A673 (cell line): ENCODE measurements around the gene PNPLA2. TPM values are rescaled to one million over a fixed set of nuclear protein-coding genes. Genes with fewer than 3 reads are reported as not detected.

Experiments used
- BruUV-seq: library from RNA; stranded (reverse); fragments of 400-500 nt; replicated peaks from 2 replicates; lab custom pipeline; 2021; lab: Mats Ljungman, UMichigan
- CTCF ChIA-PET: fragments of 300-600 bp; sonication (Branson Sonifier 250); formaldehyde crosslinking; loops from one replicate; lab custom pipeline; 2022; ENCODE audit warnings: antibody characterized with exemption; lab: Charles Lee
- POLR2A ChIA-PET: fragments of 300-600 bp; sonication (Branson Sonifier 250); formaldehyde crosslinking; loops from one replicate; lab custom pipeline; 2022; ENCODE audit warnings: antibody characterized with exemption; ENCODE audit not compliant: low non-redundant PET; lab: Charles Lee
- DNase-seq: peaks from one replicate; pipeline ENCODE4 v3.0.0-alpha.2; 2015; ENCODE audit warnings: low spot score
- H3K27ac ChIP-seq: fragments of 200-600 bp; sonication (generic); 2 replicates; pipeline ENCODE4 v1.5.1; 2016; ENCODE audit warnings: mixed run types, low read depth, mild to moderate bottlenecking, mixed read lengths, antibody characterized with exemption, low read length; ENCODE audit not compliant: poor library complexity, severe bottlenecking
- H3K27me3 ChIP-seq: fragments of 200-600 bp; sonication (generic); replicated peaks from 2 replicates; pipeline ENCODE4 v1.6.1; 2017; ENCODE audit warnings: mixed run types, low read depth, mild to moderate bottlenecking, mixed read lengths, antibody characterized with exemption, low read length; ENCODE audit not compliant: insufficient read depth, poor library complexity
- H3K36me3 ChIP-seq: fragments of 200-600 bp; sonication (generic); 2 replicates; pipeline ENCODE4 v1.6.1; 2016; ENCODE audit warnings: mixed run types, mild to moderate bottlenecking, mixed read lengths, antibody characterized with exemption, low read length; ENCODE audit not compliant: insufficient read depth, poor library complexity, severe bottlenecking
- H3K4me1 ChIP-seq: fragments of 200-600 bp; sonication (generic); 2 replicates; pipeline ENCODE4 v1.6.1; 2017; ENCODE audit warnings: mixed run types, mild to moderate bottlenecking, mixed read lengths, antibody characterized with exemption, low read length; ENCODE audit not compliant: insufficient read depth, poor library complexity, severe bottlenecking
- H3K4me3 ChIP-seq: fragments of 200-600 bp; sonication (generic); 2 replicates; pipeline ENCODE4 v1.5.1; 2016; ENCODE audit warnings: low read depth, mixed run types, mild to moderate bottlenecking, mixed read lengths, low read length; ENCODE audit not compliant: poor library complexity, severe bottlenecking
- H3K9me3 ChIP-seq: fragments of 200-600 bp; sonication (generic); 2 replicates; pipeline ENCODE4 v1.6.1; 2016; ENCODE audit warnings: mixed run types, low read depth, mild to moderate bottlenecking, mixed read lengths, antibody characterized with exemption, low read length; ENCODE audit not compliant: poor library complexity, severe bottlenecking
- EZH2 ChIP-seq: fragments of 200-600 bp; sonication (generic); IDR thresholded peaks from 2 replicates; pipeline ENCODE4 v1.6.1; 2017; ENCODE audit warnings: borderline replicate concordance, low read depth, mild to moderate bottlenecking, mixed read lengths, antibody characterized with exemption, low read length; ENCODE audit not compliant: poor library complexity, severe bottlenecking
- intact Hi-C: fragments of 100-400 bp; cut with micrococcal nuclease; formaldehyde crosslinking; loops from one replicate; pipeline ENCODE4 v1.10.0; 2022; ENCODE audit not compliant: unreplicated experiment
- total RNA-seq: library from RNA; stranded (reverse); gene quantifications from 2 replicates; pipeline ENCODE4 v1.2.3, GENCODE V29; 2021
- TF ChIP-seq, protein P1 (sequence below): fragments of 300-800, 200-600 bp; sonication (generic); conservative IDR thresholded peaks from 2 replicates; pipeline ENCODE4 v1.5.1; 2017; ENCODE audit warnings: low read depth, mild to moderate bottlenecking, antibody characterized with exemption, low read length, moderate library complexity, mixed read lengths

Gene PNPLA2
- total RNA-seq, 1 experiment from 2014 or later = 45.4 TPM

DNA sequence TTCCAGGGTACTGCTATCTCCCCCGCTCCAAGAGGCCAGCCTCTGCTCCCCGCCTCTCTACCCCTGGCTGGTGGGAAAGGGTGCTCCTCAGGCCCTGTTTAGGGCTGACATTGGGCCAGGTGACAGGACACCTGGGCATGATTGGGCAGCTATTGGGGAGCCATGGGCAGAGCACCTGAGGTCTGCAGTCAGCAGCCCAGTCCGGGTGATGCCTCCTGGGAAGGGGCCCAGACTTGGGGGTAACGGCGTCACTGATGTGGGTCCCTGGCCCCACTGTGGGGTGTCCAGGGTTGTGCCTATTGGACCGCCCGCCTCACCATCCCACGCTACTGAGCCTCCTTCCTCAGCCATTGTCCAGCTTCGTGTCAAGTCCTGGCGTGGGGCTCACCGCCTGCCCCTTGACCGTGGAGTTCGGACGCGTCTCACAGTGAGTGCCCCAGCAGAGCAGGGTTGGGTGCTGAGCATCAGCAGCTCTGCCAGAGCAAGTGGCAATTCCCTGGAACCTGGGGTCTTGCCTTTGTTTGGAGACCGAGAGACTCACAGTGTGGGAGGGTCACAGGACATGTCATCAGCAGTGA lies 38.7 kb upstream of the PNPLA2 start:
- H3K27me3 ChIP-seq = no peaks in the 10 kb centered on the region
- no TSS peak for BruUV-seq
- no peak for DNase-seq
- no peaks in the 10 kb centered on the region for H3K36me3 ChIP-seq
- H3K4me1 ChIP-seq = peaks cover 9% of the 10 kb centered on the region
- intact Hi-C loops = no loop called here
- POLR2A ChIA-PET = no interaction called here
- CTCF ChIA-PET = no interaction called here
- TF ChIP-seq EZH2 = no peak
- TF ChIP-seq, protein P1, sequence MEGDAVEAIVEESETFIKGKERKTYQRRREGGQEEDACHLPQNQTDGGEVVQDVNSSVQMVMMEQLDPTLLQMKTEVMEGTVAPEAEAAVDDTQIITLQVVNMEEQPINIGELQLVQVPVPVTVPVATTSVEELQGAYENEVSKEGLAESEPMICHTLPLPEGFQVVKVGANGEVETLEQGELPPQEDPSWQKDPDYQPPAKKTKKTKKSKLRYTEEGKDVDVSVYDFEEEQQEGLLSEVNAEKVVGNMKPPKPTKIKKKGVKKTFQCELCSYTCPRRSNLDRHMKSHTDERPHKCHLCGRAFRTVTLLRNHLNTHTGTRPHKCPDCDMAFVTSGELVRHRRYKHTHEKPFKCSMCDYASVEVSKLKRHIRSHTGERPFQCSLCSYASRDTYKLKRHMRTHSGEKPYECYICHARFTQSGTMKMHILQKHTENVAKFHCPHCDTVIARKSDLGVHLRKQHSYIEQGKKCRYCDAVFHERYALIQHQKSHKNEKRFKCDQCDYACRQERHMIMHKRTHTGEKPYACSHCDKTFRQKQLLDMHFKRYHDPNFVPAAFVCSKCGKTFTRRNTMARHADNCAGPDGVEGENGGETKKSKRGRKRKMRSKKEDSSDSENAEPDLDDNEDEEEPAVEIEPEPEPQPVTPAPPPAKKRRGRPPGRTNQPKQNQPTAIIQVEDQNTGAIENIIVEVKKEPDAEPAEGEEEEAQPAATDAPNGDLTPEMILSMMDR = no peak
- H3K9me3 ChIP-seq = no peaks in the 10 kb centered on the region
- H3K4me3 ChIP-seq = no peak overlapping the region
- H3K27ac ChIP-seq = no peak overlapping the region

DNA sequence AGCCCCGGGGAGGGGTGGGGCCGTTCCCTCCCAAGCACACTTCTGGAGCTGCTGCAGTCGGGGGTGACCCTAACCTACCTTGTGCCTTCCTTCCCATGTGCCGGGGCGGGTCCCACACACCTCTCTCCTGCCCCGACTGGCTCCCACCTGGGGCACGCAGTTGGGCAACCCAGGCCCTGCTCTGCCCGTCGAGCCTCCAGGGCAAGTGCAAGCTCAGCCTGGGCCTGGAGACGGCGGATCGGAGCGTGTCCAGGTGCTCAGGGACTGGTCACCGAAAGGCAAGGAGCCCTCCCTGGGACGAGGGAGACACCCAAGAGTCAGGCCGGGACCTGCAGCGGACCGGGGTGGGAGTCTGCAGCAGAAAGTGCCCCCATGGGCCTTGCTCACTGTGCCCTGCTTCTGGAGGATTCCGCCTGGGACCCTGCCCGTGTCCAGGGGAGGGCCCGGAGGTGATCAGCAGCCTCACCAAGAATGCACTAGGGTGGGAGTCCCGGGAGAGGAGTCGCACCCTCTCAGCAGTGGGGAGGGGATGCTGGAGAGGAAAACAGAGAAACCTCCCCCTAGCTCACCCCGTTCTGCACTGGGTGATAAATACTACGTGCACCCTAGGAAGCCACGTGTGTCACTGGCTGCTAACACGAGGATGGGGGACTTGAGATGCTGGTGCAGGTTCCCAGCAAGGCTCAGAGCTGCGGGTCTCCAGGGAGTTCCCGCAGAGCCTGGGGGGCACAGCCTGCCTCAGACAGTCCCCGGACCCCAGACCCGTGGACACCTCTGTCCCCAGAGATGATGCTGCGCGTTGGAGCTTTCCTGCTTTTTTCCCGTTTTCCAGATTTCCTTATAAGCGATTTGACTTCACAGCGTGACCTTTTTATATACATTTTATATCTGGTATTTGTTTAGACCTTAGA lies 36.2 kb upstream of the PNPLA2 start:
- H3K4me3 ChIP-seq = no peak overlapping the region
- no peak for DNase-seq
- intact Hi-C loops = no loop called here
- no peaks in the 10 kb centered on the region for H3K9me3 ChIP-seq
- ChIA-PET CTCF (no interaction called here), POLR2A (no interaction called here)
- H3K4me1 ChIP-seq = no peaks in the 10 kb centered on the region
- TF ChIP-seq, protein P1 = no peak
- no peak for TF ChIP-seq EZH2
- H3K36me3 ChIP-seq = no peaks in the 10 kb centered on the region
- no peaks in the 10 kb centered on the region for H3K27me3 ChIP-seq
- no TSS peak for BruUV-seq
- H3K27ac ChIP-seq = no peak overlapping the region

DNA sequence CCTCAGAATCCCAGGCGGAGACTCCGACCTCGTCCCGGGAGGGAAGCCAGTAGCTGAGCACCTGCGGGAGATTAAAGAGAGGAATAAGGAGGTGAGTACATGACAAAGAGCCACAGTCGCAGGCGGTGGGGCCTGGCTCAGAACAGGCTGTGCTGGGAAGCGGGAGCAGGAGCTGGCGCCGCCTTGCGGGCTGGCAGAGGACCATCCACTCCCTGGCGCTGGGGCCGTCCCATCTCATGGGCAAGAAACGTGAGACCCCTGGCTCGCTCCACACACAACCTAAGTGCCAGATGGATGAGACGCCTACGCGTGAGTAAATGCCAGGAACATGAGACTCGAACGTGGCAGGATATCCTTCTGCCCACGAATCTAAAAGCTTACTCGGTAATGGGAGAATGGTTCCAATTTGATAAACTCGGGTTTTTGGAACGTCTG lies 35.1 kb upstream of the PNPLA2 start:
- TF ChIP-seq, protein P1 = peak; percentile 89
- no peak for TF ChIP-seq EZH2
- no peaks in the 10 kb centered on the region for H3K9me3 ChIP-seq
- no peaks in the 10 kb centered on the region for H3K36me3 ChIP-seq
- H3K27me3 ChIP-seq = no peaks in the 10 kb centered on the region
- no TSS peak for BruUV-seq
- H3K4me3 ChIP-seq = no peak overlapping the region
- H3K27ac ChIP-seq = peak overlapping the region; percentile 39
- peak; percentile 85 for DNase-seq
- intact Hi-C loops = no loop called here
- no peaks in the 10 kb centered on the region for H3K4me1 ChIP-seq
- ChIA-PET CTCF (interaction anchor here (0.5 to 0.8 kb wide), 2 partner anchors 13 to 256 kb away, joined by 3 read pairs; no protein-coding TSS in a partner anchor), POLR2A (interaction anchor here (0.7 kb wide), 2 partner anchors 19 to 70 kb away, joined by 4 to 6 read pairs; no protein-coding TSS in a partner anchor)
